H1 (cell line): Measurements from ENCODE around the gene TBC1D9. TPM values are rescaled to one million over a fixed set of nuclear protein-coding genes. Genes with fewer than 3 reads are reported as not detected.

Experiments used
- CTCF ChIA-PET: fragments of 300-600 bp; sonication (Branson Sonifier 250); formaldehyde crosslinking; loops from one replicate; lab custom pipeline; 2021; ENCODE audit not compliant: partially characterized antibody; lab: Charles Lee
- POLR2A ChIA-PET: fragments of 300-600 bp; sonication (Branson Sonifier 250); formaldehyde crosslinking; loops from one replicate; lab custom pipeline; 2021; ENCODE audit warnings: inconsistent platforms; ENCODE audit not compliant: partially characterized antibody; lab: Charles Lee
- DNase-seq, 2 experiments: peaks; one replicate each; pipeline versions ENCODE4 v3.0.0 to v3.0.0-alpha.2; 2010 to 2022; ENCODE audit warnings: low spot score in 2 of 2, low read depth in 1 of 2, mixed read lengths in 1 of 2
- FAIRE-seq: peaks from 2 replicates; lab custom pipeline; 2011; peaks lifted over from hg19 to GRCh38; lab: Jason Lieb, UNC
- H2AFZ ChIP-seq: 2 replicates; pipeline ENCODE4 v1.8.1; 2012; ENCODE audit warnings: low read length, inconsistent platforms
- H2AK5ac ChIP-seq: 2 replicates; pipeline ENCODE4 v1.6.1; 2013; ENCODE audit warnings: low read depth, low read length
- H2BK120ac ChIP-seq: replicated peaks from 2 replicates; pipeline ENCODE3; 2013; ENCODE audit warnings: low read depth, low read length, inconsistent platforms
- H2BK12ac ChIP-seq: 2 replicates; pipeline ENCODE4 v1.6.1; 2013; ENCODE audit warnings: low read depth, low read length
- H2BK15ac ChIP-seq: 2 replicates; pipeline ENCODE4 v1.6.1; 2013; ENCODE audit warnings: low read length
- H2BK20ac ChIP-seq: 2 replicates; pipeline ENCODE4 v1.6.1; 2013; ENCODE audit warnings: low read length
- H2BK5ac ChIP-seq: 2 replicates; pipeline ENCODE4 v1.6.1; 2013; ENCODE audit warnings: low read depth, low read length
- H3K14ac ChIP-seq: 2 replicates; pipeline ENCODE4 v1.6.1; 2013; ENCODE audit warnings: inconsistent platforms; ENCODE audit not compliant: insufficient read length
- H3K18ac ChIP-seq: 2 replicates; pipeline ENCODE4 v1.6.1; 2013; ENCODE audit warnings: low read length; ENCODE audit errors: extremely low read depth
- H3K23ac ChIP-seq: 2 replicates; pipeline ENCODE4 v1.6.1; 2013; ENCODE audit warnings: inconsistent platforms; ENCODE audit not compliant: insufficient read length
- H3K23me2 ChIP-seq: 2 replicates; pipeline ENCODE4 v1.6.1; 2013; ENCODE audit warnings: low read depth, low read length
- H3K27ac ChIP-seq: 2 replicates; pipeline ENCODE4 v1.6.1; 2011; ENCODE audit warnings: low read depth, low read length, inconsistent platforms
- H3K27me3 ChIP-seq, 4 experiments: replicated peaks in 1 of 4; 1 replicate in 1 of 4; 2 replicates in 3 of 4; pipeline versions ENCODE4 v1.6.1 to v1.8.1; 2011 to 2013; ENCODE audit warnings: low read length in 3 of 4, mild to moderate bottlenecking in 3 of 4, inconsistent platforms in 2 of 4, mixed read lengths in 2 of 4, moderate library complexity in 1 of 4; ENCODE audit not compliant: control insufficient read depth in 3 of 4, insufficient read depth in 3 of 4; ENCODE audit errors: extremely low read depth in 1 of 4
- H3K36me3 ChIP-seq, 4 experiments: 2 replicates each; pipeline versions ENCODE4 v1.6.1 to v1.8.1; 2011 to 2013; ENCODE audit warnings: mild to moderate bottlenecking in 4 of 4, low read length in 3 of 4, moderate library complexity in 2 of 4, control low read depth in 1 of 4, inconsistent platforms in 1 of 4; ENCODE audit not compliant: insufficient read depth in 4 of 4, control insufficient read depth in 2 of 4
- H3K4ac ChIP-seq: replicated peaks from 2 replicates; pipeline ENCODE3; 2013; ENCODE audit warnings: low read length, low read depth, mixed read lengths, inconsistent platforms; ENCODE audit not compliant: insufficient read length
- H3K4me1 ChIP-seq, 4 experiments: replicated peaks in 1 of 4; 1 replicate in 1 of 4; 2 replicates in 3 of 4; pipeline versions ENCODE4 v1.6.1 to v1.8.1; 2011 to 2013; ENCODE audit warnings: low read length in 3 of 4, inconsistent platforms in 2 of 4, mixed read lengths in 1 of 4; ENCODE audit not compliant: insufficient read depth in 4 of 4, control insufficient read depth in 3 of 4
- H3K4me2 ChIP-seq, 2 experiments: 2 replicates each; pipeline versions ENCODE4 v1.6.1 to v1.8.1; 2011 to 2013; ENCODE audit warnings: low read depth in 2 of 2, low read length in 2 of 2, control low read depth in 1 of 2, inconsistent platforms in 1 of 2, mild to moderate bottlenecking in 1 of 2; ENCODE audit not compliant: insufficient read depth in 1 of 2
- H3K4me3 ChIP-seq, 4 experiments: fragments of 200-600, 300-600 bp in 1 of 4; sonication (generic), shearing (Covaris generic), sonication (Bioruptor Twin) in 1 of 4; 2 replicates each; pipeline versions ENCODE4 v1.5.1 to v1.8.1; 2011 to 2016; ENCODE audit warnings: low read length in 4 of 4, low read depth in 3 of 4, control low read depth in 2 of 4, inconsistent platforms in 2 of 4, mild to moderate bottlenecking in 2 of 4, mixed read lengths in 1 of 4, moderate library complexity in 1 of 4; ENCODE audit not compliant: insufficient read depth in 2 of 4; ENCODE audit errors: extremely low read depth in 1 of 4
- H3K56ac ChIP-seq: replicated peaks from 2 replicates; pipeline ENCODE3; 2013; ENCODE audit warnings: low read depth, mild to moderate bottlenecking, mixed read lengths, low read length, inconsistent platforms; ENCODE audit not compliant: insufficient read length
- H3K79me1 ChIP-seq: 2 replicates; pipeline ENCODE4 v1.6.1; 2013; ENCODE audit warnings: low read depth, low read length, control low read depth
- H3K79me2 ChIP-seq, 2 experiments: 2 replicates each; pipeline versions ENCODE4 v1.6.1 to v1.8.1; 2012 to 2013; ENCODE audit warnings: low read length in 2 of 2, mild to moderate bottlenecking in 2 of 2, inconsistent platforms in 1 of 2; ENCODE audit not compliant: insufficient read depth in 2 of 2, control insufficient read depth in 1 of 2
- H3K9ac ChIP-seq, 4 experiments: replicated peaks in 1 of 4; 1 replicate in 1 of 4; 2 replicates in 3 of 4; pipeline versions ENCODE4 v1.6.1 to v1.8.1; 2011 to 2013; ENCODE audit warnings: low read depth in 3 of 4, low read length in 3 of 4, control low read depth in 2 of 4, mild to moderate bottlenecking in 2 of 4, moderate library complexity in 2 of 4, inconsistent platforms in 1 of 4; ENCODE audit errors: extremely low read depth in 1 of 4
- H3K9me3 ChIP-seq, 2 experiments: 2 replicates each; pipeline versions ENCODE4 v1.6.1 to v1.8.1; 2012 to 2013; ENCODE audit warnings: mild to moderate bottlenecking in 2 of 2, moderate library complexity in 2 of 2, control low read depth in 1 of 2, inconsistent platforms in 1 of 2, low read depth in 1 of 2, low read length in 1 of 2, mixed read lengths in 1 of 2; ENCODE audit not compliant: insufficient read depth in 2 of 2
- H4K20me1 ChIP-seq, 2 experiments: replicated peaks in 1 of 2; 2 replicates each; pipeline versions ENCODE3 to v1.8.1; 2011 to 2013; ENCODE audit warnings: inconsistent platforms in 2 of 2, low read length in 2 of 2, mild to moderate bottlenecking in 1 of 2; ENCODE audit not compliant: insufficient read depth in 2 of 2, control insufficient read depth in 1 of 2
- H4K5ac ChIP-seq: 2 replicates; pipeline ENCODE4 v1.6.1; 2013; ENCODE audit warnings: low read length, low read depth, mixed read lengths, inconsistent platforms; ENCODE audit not compliant: insufficient read length
- H4K8ac ChIP-seq: 2 replicates; pipeline ENCODE4 v1.8.0; 2013; ENCODE audit warnings: mild to moderate bottlenecking, moderate library complexity, low read length, inconsistent platforms; ENCODE audit not compliant: insufficient read depth; ENCODE audit errors: extremely low read depth
- H4K91ac ChIP-seq: replicated peaks from 2 replicates; pipeline ENCODE3; 2013; ENCODE audit warnings: low read length, mixed read lengths, inconsistent platforms; ENCODE audit not compliant: insufficient read length
- BACH1 ChIP-seq: IDR thresholded peaks from 2 replicates; pipeline ENCODE4 v1.6.1; 2012; ENCODE audit warnings: low read length, improper control_type of control experiment
- CEBPB ChIP-seq: IDR thresholded peaks from 2 replicates; pipeline ENCODE4 v1.6.1; 2012; ENCODE audit warnings: low read depth, low read length
- KDM1A ChIP-seq: fragments of 200-600, 300-600 bp; sonication (generic); IDR thresholded peaks from 2 replicates; pipeline ENCODE4 v1.7.1; 2016; ENCODE audit warnings: mild to moderate bottlenecking, low read length, borderline replicate concordance
- POLR2AphosphoS5 ChIP-seq: IDR thresholded peaks from 2 replicates; pipeline ENCODE4 v1.6.1; 2011; ENCODE audit warnings: low read depth, low read length
- SIN3A ChIP-seq, 2 experiments: IDR thresholded peaks in 1 of 2; conservative IDR thresholded peaks in 1 of 2; 2 replicates each; pipeline ENCODE4 v1.6.1; 2011 to 2012; ENCODE audit warnings: low read length in 2 of 2, improper control_type of control experiment in 1 of 2, low read depth in 1 of 2, mild to moderate bottlenecking in 1 of 2
- SP2 ChIP-seq: IDR thresholded peaks from 2 replicates; pipeline ENCODE4 v1.6.1; 2012; ENCODE audit warnings: mild to moderate bottlenecking, low read length, inconsistent platforms
- TBP ChIP-seq: IDR thresholded peaks from 2 replicates; pipeline ENCODE4 v1.6.1; 2011; ENCODE audit warnings: low read depth, low read length, improper control_type of control experiment
- TEAD4 ChIP-seq: IDR thresholded peaks from 2 replicates; pipeline ENCODE4 v1.6.1; 2012; ENCODE audit warnings: low read depth, low read length, inconsistent platforms, mixed read lengths
- ZNF274 ChIP-seq: IDR thresholded peaks from 2 replicates; pipeline ENCODE4 v1.7.0; 2012; ENCODE audit warnings: low read length, borderline replicate concordance; ENCODE audit errors: extremely low read depth
- WGBS, 2 experiments: shearing (Covaris generic) in 1 of 2; methylation state at CpG; one replicate each; pipeline versions ENCODE4 v1.1.6 to v1.1.7; 2013 to 2015; ENCODE audit warnings: low lambda C conversion rate in 2 of 2, mixed read lengths in 2 of 2, inconsistent platforms in 1 of 2, low coverage in 1 of 2, missing lambda C conversion rate in 1 of 2; ENCODE audit not compliant: insufficient replicate concordance in 2 of 2, insufficient coverage in 1 of 2, insufficient read length in 1 of 2; ENCODE audit errors: extremely low coverage in 1 of 2, missing lambda C conversion rate in 1 of 2; 5-methylcytosine and 5-hydroxymethylcytosine counted together
- polyA plus RNA-seq, 7 experiments: library from polyadenylated mRNA; depleted of rRNA in 3 of 7; stranded (reverse) in 5 of 7; unstranded in 2 of 7; fragments of >200 nt in 5 of 7; fragments of 200-250 nt in 2 of 7; gene quantifications; 1 replicate in 5 of 7; 2 replicates in 1 of 7; 4 replicates in 1 of 7; pipeline versions ENCODE4 v1.2.1 to v1.2.3, GENCODE V29; 2011 to 2013; ENCODE audit warnings: missing spikeins in 2 of 7, mixed read lengths in 2 of 7
- total RNA-seq: library from RNA; stranded (reverse); fragmentation: NEBNext Ultra II Directional; extraction: Animal tissue kit (Norgen Biotek cat#: 25700); gene quantifications from 2 replicates; pipeline ENCODE4 v1.2.1, GENCODE V29; 2021
- TF ChIP-seq, protein P1 (sequence below): IDR thresholded peaks from 2 replicates; pipeline ENCODE4 v1.6.1; 2011; ENCODE audit warnings: low read length, improper control_type of control experiment

TBC1D9 gene
- total and polyA plus RNA-seq, 2 of the 8 experiments (the other 6 are each of a cell fraction or from before 2014, with no cell fraction given), result 0.94 to 1.0 TPM

DNA sequence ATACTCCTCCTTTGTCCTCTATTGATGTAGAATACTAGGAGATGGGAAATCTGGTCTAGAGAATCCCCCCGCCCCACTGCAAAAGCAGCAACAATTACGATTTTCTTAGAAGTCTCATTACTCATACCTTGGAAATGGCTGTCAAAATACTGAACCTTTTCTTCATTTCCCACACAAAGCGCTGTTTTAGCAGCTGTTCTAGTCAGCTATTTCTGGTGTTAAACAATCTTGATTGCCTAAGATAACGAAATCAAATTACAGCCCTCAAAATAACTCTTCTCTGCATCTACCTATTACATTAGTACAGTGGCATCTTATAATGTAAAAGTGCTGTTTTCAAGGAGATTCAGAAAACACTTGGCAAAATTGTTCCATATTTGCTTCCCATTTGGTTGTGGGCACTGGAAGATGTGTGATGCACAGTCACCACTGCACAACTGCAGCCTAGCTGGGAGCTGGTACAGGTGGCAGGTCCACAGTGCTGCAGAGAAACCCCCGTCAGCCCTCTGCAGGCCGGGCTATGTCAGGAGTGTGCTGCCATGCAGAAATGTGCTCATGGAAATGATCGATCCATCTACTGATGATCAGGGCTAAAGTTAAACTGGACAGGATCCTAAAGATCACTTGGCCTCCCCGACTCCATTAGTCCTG lies 50.4 kb downstream of the TBC1D9 start:
- H3K27ac ChIP-seq, result no peak overlapping the region
- no peak overlapping the region for H4K5ac ChIP-seq
- TF ChIP-seq TBP (no peak), POLR2AphosphoS5 (no peak), KDM1A (no peak), SIN3A (conservative IDR thresholded peaks at IDR 0.05 in 1 of 2, IDR thresholded peaks at IDR 0.05 in 1 of 2; ENCODE audit: low read depth in 1 of 2, low read length in 2 of 2) (no peak), TEAD4 (no peak), BACH1 (no peak), ZNF274 (no peak), SP2 (no peak), CEBPB (no peak)
- TF ChIP-seq, protein P1, sequence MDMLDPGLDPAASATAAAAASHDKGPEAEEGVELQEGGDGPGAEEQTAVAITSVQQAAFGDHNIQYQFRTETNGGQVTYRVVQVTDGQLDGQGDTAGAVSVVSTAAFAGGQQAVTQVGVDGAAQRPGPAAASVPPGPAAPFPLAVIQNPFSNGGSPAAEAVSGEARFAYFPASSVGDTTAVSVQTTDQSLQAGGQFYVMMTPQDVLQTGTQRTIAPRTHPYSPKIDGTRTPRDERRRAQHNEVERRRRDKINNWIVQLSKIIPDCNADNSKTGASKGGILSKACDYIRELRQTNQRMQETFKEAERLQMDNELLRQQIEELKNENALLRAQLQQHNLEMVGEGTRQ, result no peak
- no peak overlapping the region for H2BK15ac ChIP-seq
- H3K14ac ChIP-seq, result no peak overlapping the region
- H4K8ac ChIP-seq, result no peak overlapping the region; the same call in 1 of the 2 replicates
- H3K18ac ChIP-seq, result no peak overlapping the region
- no peaks in the 10 kb centered on the region for H3K27me3 ChIP-seq
- H2AFZ ChIP-seq, result no peak overlapping the region
- peaks cover 6 to 8% of the 10 kb centered on the region in 2 experiments for H3K9me3 ChIP-seq
- no peak overlapping the region for H2BK5ac ChIP-seq
- H3K79me2 ChIP-seq, result no peaks in the 10 kb centered on the region
- H2BK20ac ChIP-seq, result no peak overlapping the region
- H3K4me1 ChIP-seq, result no peaks in the 10 kb centered on the region; a peak in 1 of 7 replicates
- DNase-seq, result no peak
- ChIA-PET POLR2A (no interaction called here), CTCF (no interaction called here)
- H3K56ac ChIP-seq, result no peak overlapping the region
- no peak overlapping the region for H3K4me2 ChIP-seq
- no peak overlapping the region for H3K9ac ChIP-seq
- no peak for FAIRE-seq
- 89% methylated on average over 8 of the region's 8 CpGs; no CpG with 5 or more reads in 1 of the 2 experiments for WGBS, 2 experiments
- no peak overlapping the region for H2BK120ac ChIP-seq
- no peaks in the 10 kb centered on the region; the same call in 1 of the 2 replicates for H3K23me2 ChIP-seq
- no peak overlapping the region for H3K4ac ChIP-seq
- H4K91ac ChIP-seq, result no peak overlapping the region
- no peak overlapping the region for H2AK5ac ChIP-seq
- no peak overlapping the region for H3K23ac ChIP-seq
- no peak overlapping the region for H2BK12ac ChIP-seq
- H3K4me3 ChIP-seq, result no peak overlapping the region
- no peaks in the 10 kb centered on the region for H4K20me1 ChIP-seq
- no peaks in the 10 kb centered on the region for H3K79me1 ChIP-seq
- H3K36me3 ChIP-seq, result no peaks in the 10 kb centered on the region
